Measurements from ENCODE around the gene SFXN1. TPM values are rescaled to one million over a fixed set of nuclear protein-coding genes. Genes with fewer than 3 reads are reported as not detected.
A peak's percentile ranks its signal among the peaks of the same experiment; 100 is the strongest.

The SFXN1 gene
- total and polyA plus RNA-seq, 2 experiments from 2014 or later, result 50.3 to 96.4 TPM

DNA sequence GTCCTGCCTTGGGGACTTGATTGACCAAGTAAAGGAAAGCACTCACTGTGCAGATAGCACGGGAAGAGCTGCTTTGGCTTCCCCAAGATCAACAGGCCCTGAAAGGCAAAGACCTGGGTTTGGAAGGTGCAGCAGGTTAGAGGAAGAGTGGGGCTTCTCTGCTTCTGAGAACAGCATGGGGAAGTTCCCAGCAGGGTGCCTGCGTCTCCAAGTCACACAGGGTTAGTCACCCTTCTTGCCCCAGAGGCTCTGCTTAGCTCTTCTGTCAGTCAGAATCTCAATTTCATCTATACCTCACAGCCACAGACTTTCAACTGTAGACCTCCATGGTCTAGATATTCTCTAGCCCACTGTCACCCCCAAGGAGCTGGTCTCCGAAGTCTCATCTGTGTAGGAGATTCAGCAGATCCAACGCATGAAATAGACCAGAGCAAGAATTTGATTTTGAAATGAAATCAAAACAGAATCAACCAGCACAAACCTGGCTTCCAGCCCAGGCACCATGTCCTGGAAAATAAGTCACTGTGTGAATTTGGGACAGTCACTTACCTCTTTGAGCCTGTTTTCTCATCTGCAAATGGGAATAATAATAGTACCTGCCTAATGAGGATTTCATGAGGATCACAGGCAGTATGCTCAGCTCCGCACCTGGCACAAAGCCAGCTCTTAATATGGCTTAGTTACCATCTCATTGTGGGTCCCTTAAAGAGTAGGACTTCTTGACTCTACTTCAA is 64.0 kb downstream of the SFXN1 start:
- no peaks in the 10 kb centered on the region for H3K79me2 ChIP-seq (ENCODE audit: insufficient read depth)
- WGBS, 2 experiments (ENCODE audit: low coverage in 1 of 2, low lambda C conversion rate in 2 of 2, missing lambda C conversion rate in 2 of 2), result 17 to 21% methylated on average over 5 of the region's 5 CpGs
- H3F3A ChIP-seq (ENCODE audit: insufficient read depth), result no peaks in the 10 kb centered on the region
- H3K36me3 ChIP-seq (ENCODE audit: low read depth), result no peaks in the 10 kb centered on the region
- no peak overlapping the region for H3K4me2 ChIP-seq (ENCODE audit: unreplicated experiment)
- H3K27ac ChIP-seq, result no peak overlapping the region
- H3K4me1 ChIP-seq (ENCODE audit: insufficient read depth), result no peaks in the 10 kb centered on the region
- H3K9ac ChIP-seq, result no peak overlapping the region
- no peaks in the 10 kb centered on the region for H4K20me1 ChIP-seq (ENCODE audit: insufficient read depth)
- H3K27me3 ChIP-seq (replicated peaks; ENCODE audit: insufficient read depth), result peaks cover 5% of the 10 kb centered on the region; the same call in 1 of the 2 replicates
- peak; percentile 7 for DNase-seq
- H3K9me3 ChIP-seq (ENCODE audit: low read depth), result no peaks in the 10 kb centered on the region
- TF ChIP-seq EZH2 (IDR thresholded peaks at IDR 0.05; ENCODE audit: insufficient read depth, poor library complexity, severe bottlenecking) (no peak), EZH2phosphoT487 (IDR thresholded peaks at IDR 0.05; ENCODE audit: insufficient read depth, low read depth) (no peak)
- in situ Hi-C loops (cut with MboI), result no loop called here
- H3K9me2 ChIP-seq (ENCODE audit: insufficient read depth), result no peaks in the 10 kb centered on the region
- no peak overlapping the region for H3K4me3 ChIP-seq
- H2AFZ ChIP-seq, result no peak overlapping the region

- WGBS, 2 experiments (ENCODE audit: low coverage in 1 of 2, low lambda C conversion rate in 2 of 2, missing lambda C conversion rate in 2 of 2), result 0 to 5% methylated on average over 1 of the region's 1 CpG
- DNase-seq, result no peak
- in situ Hi-C loops (cut with MboI), result no loop called here
- H4K20me1 ChIP-seq (ENCODE audit: insufficient read depth), result no peaks in the 10 kb centered on the region
- H3K9ac ChIP-seq, result no peak overlapping the region
- H3K9me2 ChIP-seq (ENCODE audit: insufficient read depth), result no peaks in the 10 kb centered on the region
- TF ChIP-seq EZH2 (IDR thresholded peaks at IDR 0.05; ENCODE audit: insufficient read depth, poor library complexity, severe bottlenecking) (no peak), EZH2phosphoT487 (IDR thresholded peaks at IDR 0.05; ENCODE audit: insufficient read depth, low read depth) (no peak)
- no peak overlapping the region for H3K4me3 ChIP-seq
- no peaks in the 10 kb centered on the region for H3K4me1 ChIP-seq (ENCODE audit: insufficient read depth)
- H3K4me2 ChIP-seq (ENCODE audit: unreplicated experiment), result no peak overlapping the region
- H2AFZ ChIP-seq, result no peak overlapping the region
- no peaks in the 10 kb centered on the region for H3F3A ChIP-seq (ENCODE audit: insufficient read depth)
- H3K9me3 ChIP-seq (ENCODE audit: low read depth), result no peaks in the 10 kb centered on the region
- H3K27me3 ChIP-seq (replicated peaks; ENCODE audit: insufficient read depth), result peaks cover 10% of the 10 kb centered on the region; the same call in 1 of the 2 replicates
- H3K27ac ChIP-seq, result no peak overlapping the region
- no peaks in the 10 kb centered on the region for H3K36me3 ChIP-seq (ENCODE audit: low read depth)
- no peaks in the 10 kb centered on the region for H3K79me2 ChIP-seq (ENCODE audit: insufficient read depth)
Measured at GRCh38 chr5:175542966-175543235, 64.5 kb downstream of the SFXN1 start.

DNA sequence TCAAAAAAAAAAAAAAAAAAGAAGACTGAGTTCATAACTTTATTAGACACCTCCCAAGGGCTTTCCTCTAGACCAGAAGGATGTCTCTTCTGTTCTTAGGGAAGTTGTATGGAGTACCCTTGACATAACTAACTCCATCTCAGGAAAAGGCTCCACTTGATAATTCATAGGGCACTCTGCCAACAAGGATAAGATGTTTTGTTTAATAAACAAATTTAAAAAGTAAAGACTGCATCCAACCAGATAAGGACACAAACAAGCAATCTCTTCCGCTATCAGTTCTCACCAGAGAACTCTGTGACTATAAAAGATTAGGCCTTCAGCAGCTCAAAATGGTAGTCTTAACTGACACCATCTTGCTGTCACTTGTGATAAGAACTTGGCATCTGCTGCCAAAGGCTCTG is 65.8 kb downstream of the SFXN1 start:
- no peaks in the 10 kb centered on the region for H3K4me1 ChIP-seq (ENCODE audit: insufficient read depth)
- no peaks in the 10 kb centered on the region for H4K20me1 ChIP-seq (ENCODE audit: insufficient read depth)
- no peaks in the 10 kb centered on the region for H3K36me3 ChIP-seq (ENCODE audit: low read depth)
- H3K27me3 ChIP-seq (replicated peaks; ENCODE audit: insufficient read depth), result peaks cover 22% of the 10 kb centered on the region
- no peak overlapping the region for H3K4me2 ChIP-seq (ENCODE audit: unreplicated experiment)
- in situ Hi-C loops (cut with MboI), result no loop called here
- WGBS, 2 experiments (ENCODE audit: low coverage in 1 of 2, low lambda C conversion rate in 2 of 2, missing lambda C conversion rate in 2 of 2), result 76 to 80% methylated on average over 1 of the region's 1 CpG
- H3K9me2 ChIP-seq (ENCODE audit: insufficient read depth), result no peaks in the 10 kb centered on the region
- no peaks in the 10 kb centered on the region for H3K79me2 ChIP-seq (ENCODE audit: insufficient read depth)
- no peak overlapping the region for H3K27ac ChIP-seq
- no peak overlapping the region for H3K4me3 ChIP-seq
- H3F3A ChIP-seq (ENCODE audit: insufficient read depth), result no peaks in the 10 kb centered on the region
- no peak overlapping the region for H2AFZ ChIP-seq
- no peaks in the 10 kb centered on the region for H3K9me3 ChIP-seq (ENCODE audit: low read depth)
- DNase-seq, result no peak
- no peak overlapping the region for H3K9ac ChIP-seq
- TF ChIP-seq EZH2 (IDR thresholded peaks at IDR 0.05; ENCODE audit: insufficient read depth, poor library complexity, severe bottlenecking), result no peak
- no peak for TF ChIP-seq EZH2phosphoT487 (IDR thresholded peaks at IDR 0.05; ENCODE audit: insufficient read depth, low read depth)

- no peak overlapping the region for H3K4me2 ChIP-seq (ENCODE audit: unreplicated experiment)
- no peak overlapping the region for H3K9ac ChIP-seq
- H3K36me3 ChIP-seq (ENCODE audit: low read depth), result no peaks in the 10 kb centered on the region
- H3K4me1 ChIP-seq (ENCODE audit: insufficient read depth), result no peaks in the 10 kb centered on the region
- 60 to 61% methylated on average over 5 of the region's 5 CpGs for WGBS, 2 experiments (ENCODE audit: low coverage in 1 of 2, low lambda C conversion rate in 2 of 2, missing lambda C conversion rate in 2 of 2)
- no peaks in the 10 kb centered on the region for H3K79me2 ChIP-seq (ENCODE audit: insufficient read depth)
- no peaks in the 10 kb centered on the region for H4K20me1 ChIP-seq (ENCODE audit: insufficient read depth)
- no peak for DNase-seq
- no peaks in the 10 kb centered on the region for H3F3A ChIP-seq (ENCODE audit: insufficient read depth)
- in situ Hi-C loops (cut with MboI), result no loop called here
- no peak overlapping the region for H3K27ac ChIP-seq
- no peak overlapping the region for H3K4me3 ChIP-seq
- no peak overlapping the region for H2AFZ ChIP-seq
- no peak for TF ChIP-seq EZH2phosphoT487 (IDR thresholded peaks at IDR 0.05; ENCODE audit: insufficient read depth, low read depth)
- TF ChIP-seq EZH2 (IDR thresholded peaks at IDR 0.05; ENCODE audit: insufficient read depth, poor library complexity, severe bottlenecking), result no peak
- H3K27me3 ChIP-seq (replicated peaks; ENCODE audit: insufficient read depth), result peaks cover 24% of the 10 kb centered on the region
- H3K9me2 ChIP-seq (ENCODE audit: insufficient read depth), result no peaks in the 10 kb centered on the region
- H3K9me3 ChIP-seq (ENCODE audit: low read depth), result no peaks in the 10 kb centered on the region
Measured at GRCh38 chr5:175544586-175544985, 66.2 kb downstream of the SFXN1 start.

GRCh38 chr5:175547842-175548241 is 69.5 kb downstream of the SFXN1 start:
- Histone ChIP-seq H3F3A (ENCODE audit: insufficient read depth) (no peaks in the 10 kb centered on the region), H3K27me3 (replicated peaks; ENCODE audit: insufficient read depth) (peaks cover 24% of the 10 kb centered on the region), H3K9me3 (ENCODE audit: low read depth) (no peaks in the 10 kb centered on the region), H4K20me1 (ENCODE audit: insufficient read depth) (no peaks in the 10 kb centered on the region), H3K79me2 (ENCODE audit: insufficient read depth) (no peaks in the 10 kb centered on the region), H3K36me3 (ENCODE audit: low read depth) (no peaks in the 10 kb centered on the region), H2AFZ (no peak overlapping the region), H3K9ac (no peak overlapping the region), H3K4me1 (ENCODE audit: insufficient read depth) (no peaks in the 10 kb centered on the region), H3K4me2 (ENCODE audit: unreplicated experiment) (no peak overlapping the region), H3K9me2 (ENCODE audit: insufficient read depth) (no peaks in the 10 kb centered on the region), H3K27ac (no peak overlapping the region), H3K4me3 (no peak overlapping the region)
- DNase-seq, result no peak
- in situ Hi-C loops (cut with MboI), result no loop called here
- TF ChIP-seq EZH2 (IDR thresholded peaks at IDR 0.05; ENCODE audit: insufficient read depth, poor library complexity, severe bottlenecking) (no peak), EZH2phosphoT487 (IDR thresholded peaks at IDR 0.05; ENCODE audit: insufficient read depth, low read depth) (no peak)
